ENCODE results near the gene CCNJL.

Gene CCNJL

GRCh38 chr5:160306696-160307095 lies 5.7 kb downstream of the CCNJL start:
- no peaks in the 10 kb centered on the region for H3K9me3 ChIP-seq (ENCODE audit: low read length)
- no peak overlapping the region for H3K4me3 ChIP-seq (ENCODE audit: low read depth in 1 of 2, low read length in 2 of 2)
- H3K36me3 ChIP-seq (ENCODE audit: insufficient read depth, low read length) = no peaks in the 10 kb centered on the region
- H3K9ac ChIP-seq (ENCODE audit: low read length) = no peak overlapping the region
- no peaks in the 10 kb centered on the region for H3K4me1 ChIP-seq (ENCODE audit: insufficient read depth, low read length)
- no peak overlapping the region for H3K27ac ChIP-seq (ENCODE audit: low read depth, low read length)
- peaks cover 0 to 4% of the 10 kb centered on the region in 2 donors for H3K27me3 ChIP-seq (ENCODE audit: control insufficient read depth in 1 of 2, insufficient read depth in 2 of 2, low read length in 2 of 2)

- no peak overlapping the region for H3K27ac ChIP-seq (ENCODE audit: low read depth, low read length)
- no peaks in the 10 kb centered on the region for H3K36me3 ChIP-seq (ENCODE audit: insufficient read depth, low read length)
- H3K27me3 ChIP-seq (ENCODE audit: control insufficient read depth in 1 of 2, insufficient read depth in 2 of 2, low read length in 2 of 2) = no peaks in the 10 kb centered on the region
- no peak overlapping the region for H3K9ac ChIP-seq (ENCODE audit: low read length)
- no peaks in the 10 kb centered on the region for H3K9me3 ChIP-seq (ENCODE audit: low read length)
- no peak overlapping the region for H3K4me3 ChIP-seq (ENCODE audit: low read depth in 1 of 2, low read length in 2 of 2)
- no peaks in the 10 kb centered on the region for H3K4me1 ChIP-seq (ENCODE audit: insufficient read depth, low read length)
Measured at GRCh38 chr5:160305319-160305718, 7.0 kb downstream of the CCNJL start.

GRCh38 chr5:160303690-160304089 lies 8.7 kb downstream of the CCNJL start:
- Histone ChIP-seq H3K4me3 (ENCODE audit: low read depth in 1 of 2, low read length in 2 of 2) (no peak overlapping the region), H3K27ac (ENCODE audit: low read depth, low read length) (no peak overlapping the region), H3K9ac (ENCODE audit: low read length) (no peak overlapping the region), H3K9me3 (ENCODE audit: low read length) (no peaks in the 10 kb centered on the region), H3K27me3 (ENCODE audit: control insufficient read depth in 1 of 2, insufficient read depth in 2 of 2, low read length in 2 of 2) (no peaks in the 10 kb centered on the region), H3K4me1 (ENCODE audit: insufficient read depth, low read length) (no peaks in the 10 kb centered on the region), H3K36me3 (ENCODE audit: insufficient read depth, low read length) (no peaks in the 10 kb centered on the region)

GRCh38 chr5:160298189-160298588 lies 14.2 kb downstream of the CCNJL start:
- no peaks in the 10 kb centered on the region for H3K9me3 ChIP-seq (ENCODE audit: low read length)

GRCh38 chr5:160297776-160298175 lies 14.6 kb downstream of the CCNJL start:
- no peaks in the 10 kb centered on the region for H3K9me3 ChIP-seq (ENCODE audit: low read length)
- H3K27ac ChIP-seq (ENCODE audit: low read depth, low read length) = no peak overlapping the region
- no peak overlapping the region for H3K9ac ChIP-seq (ENCODE audit: low read length)
- H3K36me3 ChIP-seq (ENCODE audit: insufficient read depth, low read length) = no peaks in the 10 kb centered on the region
- H3K4me1 ChIP-seq (ENCODE audit: insufficient read depth, low read length) = no peaks in the 10 kb centered on the region
- no peak overlapping the region for H3K4me3 ChIP-seq (ENCODE audit: low read depth in 1 of 2, low read length in 2 of 2)
- no peaks in the 10 kb centered on the region for H3K27me3 ChIP-seq (ENCODE audit: control insufficient read depth in 1 of 2, insufficient read depth in 2 of 2, low read length in 2 of 2)

More at GRCh38 chr5:160298189-160298588, 14.2 kb downstream of the CCNJL start:
- H3K36me3 ChIP-seq (ENCODE audit: insufficient read depth, low read length) = no peaks in the 10 kb centered on the region
- no peak overlapping the region for H3K27ac ChIP-seq (ENCODE audit: low read depth, low read length)
- no peak overlapping the region for H3K9ac ChIP-seq (ENCODE audit: low read length)
- H3K4me3 ChIP-seq (ENCODE audit: low read depth in 1 of 2, low read length in 2 of 2) = no peak overlapping the region
- no peaks in the 10 kb centered on the region for H3K4me1 ChIP-seq (ENCODE audit: insufficient read depth, low read length)
- H3K27me3 ChIP-seq (ENCODE audit: control insufficient read depth in 1 of 2, insufficient read depth in 2 of 2, low read length in 2 of 2) = no peaks in the 10 kb centered on the region

DNA sequence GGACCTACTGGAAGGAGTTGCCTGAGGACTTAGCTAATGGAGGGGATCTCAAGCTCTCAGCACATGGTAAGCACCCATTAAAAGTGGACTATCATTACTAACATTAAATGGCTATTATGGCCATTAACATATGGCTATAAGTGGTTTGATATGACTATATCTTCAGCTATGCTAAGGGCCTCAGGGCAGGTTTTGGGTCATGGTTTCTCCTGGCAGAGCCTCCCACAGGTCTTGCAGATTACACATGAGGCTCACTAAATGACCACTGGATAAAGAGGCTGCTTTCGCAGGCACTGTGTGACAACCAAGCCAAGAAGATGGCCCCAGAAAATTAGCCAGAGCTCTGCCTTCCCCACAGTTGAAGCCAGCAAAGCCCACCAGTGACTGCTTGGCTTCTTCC lies 15.4 kb downstream of the CCNJL start:
- no peaks in the 10 kb centered on the region for H3K27me3 ChIP-seq (ENCODE audit: control insufficient read depth in 1 of 2, insufficient read depth in 2 of 2, low read length in 2 of 2)
- H3K4me1 ChIP-seq (ENCODE audit: insufficient read depth, low read length) = no peaks in the 10 kb centered on the region
- no peaks in the 10 kb centered on the region for H3K36me3 ChIP-seq (ENCODE audit: insufficient read depth, low read length)
- H3K9me3 ChIP-seq (ENCODE audit: low read length) = no peaks in the 10 kb centered on the region
- H3K27ac ChIP-seq (ENCODE audit: low read depth, low read length) = no peak overlapping the region
- H3K4me3 ChIP-seq (ENCODE audit: low read depth in 1 of 2, low read length in 2 of 2) = no peak overlapping the region
- no peak overlapping the region for H3K9ac ChIP-seq (ENCODE audit: low read length)

DNA sequence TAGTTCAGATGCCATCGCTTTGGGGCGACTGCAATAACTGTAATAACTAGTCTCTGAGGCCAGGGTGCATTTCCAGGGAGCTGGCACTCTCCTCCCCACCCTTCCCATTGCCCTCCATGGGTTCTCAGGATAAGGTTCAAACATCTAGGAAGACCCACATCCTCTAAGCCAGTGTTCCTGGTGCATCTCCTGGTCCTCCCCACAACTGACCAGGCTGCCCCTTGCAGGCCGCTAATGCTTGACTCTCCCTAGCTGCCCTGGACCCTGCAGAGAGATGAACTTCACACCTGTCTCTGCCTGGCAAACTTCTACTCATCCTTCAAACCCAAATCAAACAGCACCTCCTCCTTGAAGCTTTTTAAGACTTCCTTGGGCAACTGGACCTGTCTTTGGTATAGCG lies 15.9 kb downstream of the CCNJL start:
- Histone ChIP-seq H3K9ac (ENCODE audit: low read length) (no peak overlapping the region), H3K4me1 (ENCODE audit: insufficient read depth, low read length) (no peaks in the 10 kb centered on the region), H3K27ac (ENCODE audit: low read depth, low read length) (no peak overlapping the region), H3K9me3 (ENCODE audit: low read length) (no peaks in the 10 kb centered on the region), H3K27me3 (ENCODE audit: control insufficient read depth in 1 of 2, insufficient read depth in 2 of 2, low read length in 2 of 2) (no peaks in the 10 kb centered on the region), H3K36me3 (ENCODE audit: insufficient read depth, low read length) (no peaks in the 10 kb centered on the region), H3K4me3 (ENCODE audit: low read depth in 1 of 2, low read length in 2 of 2) (no peak overlapping the region)

DNA sequence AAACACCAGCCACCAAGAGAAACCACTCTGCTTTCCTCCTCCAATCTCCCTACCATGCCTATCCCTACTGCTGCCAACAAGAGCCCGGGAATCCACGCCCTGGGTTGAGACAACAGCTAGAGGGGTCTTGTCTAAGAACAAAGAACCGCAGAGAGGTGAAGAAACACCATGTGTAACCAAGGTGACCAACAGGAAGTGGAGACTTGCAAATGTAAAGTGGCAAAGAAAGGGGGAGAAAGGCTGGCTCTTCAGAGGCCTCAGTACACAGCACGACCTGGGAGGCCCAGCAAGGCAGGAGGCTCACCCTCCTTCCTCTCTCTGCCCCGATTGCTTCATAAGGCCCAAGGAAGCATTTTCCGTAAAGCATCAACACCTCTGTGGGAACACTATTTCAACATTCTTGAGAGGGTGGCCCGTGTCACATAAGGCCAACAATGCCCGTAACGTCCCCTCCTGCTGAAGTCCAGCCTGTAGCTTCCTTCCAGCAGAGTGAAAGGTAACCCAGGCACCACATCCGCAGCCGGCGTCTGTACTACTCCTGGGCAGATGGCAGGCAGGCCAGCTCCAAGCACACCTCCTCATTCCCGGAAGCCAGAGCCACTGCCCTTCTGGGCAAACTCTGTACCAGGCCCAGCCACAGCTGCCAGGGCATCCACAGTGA lies 18.3 kb downstream of the CCNJL start:
- H3K9me3 ChIP-seq (ENCODE audit: low read length) = no peaks in the 10 kb centered on the region
- no peaks in the 10 kb centered on the region for H3K27me3 ChIP-seq (ENCODE audit: control insufficient read depth in 1 of 2, insufficient read depth in 2 of 2, low read length in 2 of 2)
- no peak overlapping the region for H3K9ac ChIP-seq (ENCODE audit: low read length)
- H3K4me3 ChIP-seq (ENCODE audit: low read depth in 1 of 2, low read length in 2 of 2) = no peak overlapping the region
- H3K4me1 ChIP-seq (ENCODE audit: insufficient read depth, low read length) = no peaks in the 10 kb centered on the region
- no peaks in the 10 kb centered on the region for H3K36me3 ChIP-seq (ENCODE audit: insufficient read depth, low read length)
- H3K27ac ChIP-seq (ENCODE audit: low read depth, low read length) = no peak overlapping the region

DNA sequence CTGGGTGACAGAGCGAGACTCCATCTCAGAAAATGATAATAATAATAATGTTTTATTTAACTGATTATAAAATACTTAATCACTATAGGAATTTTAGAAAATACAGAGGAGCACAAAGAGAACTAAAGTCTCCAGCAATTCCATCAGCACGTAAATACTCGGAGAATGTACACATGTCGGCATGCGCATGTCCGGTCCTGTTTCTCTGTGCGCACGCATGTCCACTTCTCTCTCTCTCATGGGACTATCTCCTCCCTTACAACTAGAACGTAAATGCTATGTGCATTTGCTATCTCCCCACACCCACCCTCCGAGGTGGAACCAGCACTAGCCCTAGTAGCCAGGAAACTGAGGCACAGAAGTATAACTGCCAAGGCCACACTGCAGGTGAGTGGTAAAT lies 19.0 kb downstream of the CCNJL start:
- H3K27me3 ChIP-seq (ENCODE audit: control insufficient read depth in 1 of 2, insufficient read depth in 2 of 2, low read length in 2 of 2) = no peaks in the 10 kb centered on the region
- H3K9ac ChIP-seq (ENCODE audit: low read length) = no peak overlapping the region
- H3K4me3 ChIP-seq (ENCODE audit: low read depth in 1 of 2, low read length in 2 of 2) = no peak overlapping the region
- H3K27ac ChIP-seq (ENCODE audit: low read depth, low read length) = no peak overlapping the region
- no peaks in the 10 kb centered on the region for H3K4me1 ChIP-seq (ENCODE audit: insufficient read depth, low read length)
- no peaks in the 10 kb centered on the region for H3K9me3 ChIP-seq (ENCODE audit: low read length)
- no peaks in the 10 kb centered on the region for H3K36me3 ChIP-seq (ENCODE audit: insufficient read depth, low read length)

GRCh38 chr5:160291467-160291866 lies 20.9 kb downstream of the CCNJL start:
- Histone ChIP-seq H3K27me3 (ENCODE audit: control insufficient read depth in 1 of 2, insufficient read depth in 2 of 2, low read length in 2 of 2) (no peaks in the 10 kb centered on the region), H3K4me1 (ENCODE audit: insufficient read depth, low read length) (peaks cover 10% of the 10 kb centered on the region)

GRCh38 chr5:160290751-160291150 lies 21.6 kb downstream of the CCNJL start:
- Histone ChIP-seq H3K9me3 (ENCODE audit: low read length) (no peaks in the 10 kb centered on the region), H3K27ac (ENCODE audit: low read depth, low read length) (no peak overlapping the region)

More at GRCh38 chr5:160291467-160291866, 20.9 kb downstream of the CCNJL start:
- Histone ChIP-seq H3K36me3 (ENCODE audit: insufficient read depth, low read length) (no peaks in the 10 kb centered on the region), H3K4me3 (ENCODE audit: low read depth in 1 of 2, low read length in 2 of 2) (no peak overlapping the region), H3K9ac (ENCODE audit: low read length) (no peak overlapping the region), H3K9me3 (ENCODE audit: low read length) (no peaks in the 10 kb centered on the region), H3K27ac (ENCODE audit: low read depth, low read length) (no peak overlapping the region)

DNA sequence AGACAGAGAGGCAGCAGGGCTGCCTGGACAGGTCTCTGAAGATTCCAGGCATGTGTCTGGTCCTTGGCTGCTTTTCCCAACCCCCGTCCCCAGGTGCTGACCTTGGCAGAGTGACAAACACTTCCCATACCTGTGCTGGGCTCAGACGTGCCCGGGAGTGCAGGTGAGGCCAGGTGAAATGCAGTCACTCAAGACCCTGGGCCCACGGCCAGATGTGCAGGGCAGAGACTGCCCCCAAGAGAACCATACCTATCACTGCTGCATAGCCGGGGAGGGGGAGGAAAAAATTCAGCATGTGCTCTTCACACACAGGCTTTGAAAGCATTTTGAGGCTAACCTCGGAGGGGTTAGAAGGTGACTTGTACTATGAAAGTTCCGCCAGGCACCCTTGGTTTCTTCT lies 22.6 kb downstream of the CCNJL start:
- Histone ChIP-seq H3K4me1 (ENCODE audit: insufficient read depth, low read length) (peaks cover 10% of the 10 kb centered on the region), H3K27ac (ENCODE audit: low read depth, low read length) (no peak overlapping the region)

More at GRCh38 chr5:160290751-160291150, 21.6 kb downstream of the CCNJL start:
- Histone ChIP-seq H3K27me3 (ENCODE audit: control insufficient read depth in 1 of 2, insufficient read depth in 2 of 2, low read length in 2 of 2) (no peaks in the 10 kb centered on the region), H3K36me3 (ENCODE audit: insufficient read depth, low read length) (no peaks in the 10 kb centered on the region), H3K4me1 (ENCODE audit: insufficient read depth, low read length) (peaks cover 10% of the 10 kb centered on the region), H3K9ac (ENCODE audit: low read length) (no peak overlapping the region), H3K4me3 (ENCODE audit: low read depth in 1 of 2, low read length in 2 of 2) (no peak overlapping the region)

More for the DNA sequence above, 22.6 kb downstream of the CCNJL start:
- H3K4me3 ChIP-seq (ENCODE audit: low read depth in 1 of 2, low read length in 2 of 2) = no peak overlapping the region
- no peaks in the 10 kb centered on the region for H3K27me3 ChIP-seq (ENCODE audit: control insufficient read depth in 1 of 2, insufficient read depth in 2 of 2, low read length in 2 of 2)
- no peak overlapping the region for H3K9ac ChIP-seq (ENCODE audit: low read length)
- no peaks in the 10 kb centered on the region for H3K36me3 ChIP-seq (ENCODE audit: insufficient read depth, low read length)
- H3K9me3 ChIP-seq (ENCODE audit: low read length) = no peaks in the 10 kb centered on the region

Data from muscle layer of colon (tissue), 2 donors.